Skeletal muscle satellite cell (primary cell): ENCODE measurements around the gene WDR4.
"Not testable (repeated sequence)": the region's sequence is repeated elsewhere in the genome, so short reads cannot be mapped to it uniquely, and the experiment has no call there.

Source experiments
- H3K27me3 ChIP-seq: 2 replicates; pipeline ENCODE4 v1.7.0; 2013; ENCODE audit warnings: low read length; ENCODE audit not compliant: control insufficient read depth, insufficient read depth
- H3K36me3 ChIP-seq: 2 replicates; pipeline ENCODE4 v1.7.0; 2013; ENCODE audit warnings: mild to moderate bottlenecking, control low read depth, low read length; ENCODE audit not compliant: insufficient read depth
- H3K4me1 ChIP-seq: 2 replicates; pipeline ENCODE4 v1.7.0; 2013; ENCODE audit warnings: low read length; ENCODE audit not compliant: control insufficient read depth, insufficient read depth
- H3K4me2 ChIP-seq: 2 replicates; pipeline ENCODE4 v1.7.0; 2013; ENCODE audit warnings: mild to moderate bottlenecking, low read length
- H3K4me3 ChIP-seq: 2 replicates; pipeline ENCODE4 v1.7.0; 2013; ENCODE audit warnings: low read length
- H3K9ac ChIP-seq: 2 replicates; pipeline ENCODE4 v1.7.0; 2013; ENCODE audit warnings: mild to moderate bottlenecking, low read depth, low read length, moderate library complexity
- H3K9me3 ChIP-seq: replicated peaks from 2 replicates; pipeline ENCODE4 v1.7.0; 2013; ENCODE audit warnings: mild to moderate bottlenecking, control low read depth, low read length

Gene WDR4

GRCh38 chr21:42818328-42818749 is 61.0 kb downstream of the WDR4 start:
- no peak overlapping the region for H3K4me2 ChIP-seq
- peaks cover 30% of the 10 kb centered on the region for H3K27me3 ChIP-seq
- no peaks in the 10 kb centered on the region for H3K9me3 ChIP-seq
- H3K9ac ChIP-seq = no peak overlapping the region
- H3K36me3 ChIP-seq = no peaks in the 10 kb centered on the region
- no peaks in the 10 kb centered on the region for H3K4me1 ChIP-seq
- no peak overlapping the region for H3K4me3 ChIP-seq

GRCh38 chr21:42815217-42815616 is 64.1 kb downstream of the WDR4 start:
- Histone ChIP-seq H3K9me3 (no peaks in the 10 kb centered on the region), H3K36me3 (no peaks in the 10 kb centered on the region), H3K4me3 (no peak overlapping the region), H3K9ac (no peak overlapping the region), H3K4me1 (no peaks in the 10 kb centered on the region), H3K27me3 (peaks cover 21% of the 10 kb centered on the region), H3K4me2 (no peak overlapping the region)

GRCh38 chr21:42812528-42813241 is 66.7 kb downstream of the WDR4 start:
- H3K9ac ChIP-seq, H3K36me3 ChIP-seq, H3K4me1 ChIP-seq, H3K4me3 ChIP-seq, H3K9me3 ChIP-seq, H3K4me2 ChIP-seq: not testable (repeated sequence)
- H3K27me3 ChIP-seq = peaks cover 40% of the 10 kb centered on the region

DNA sequence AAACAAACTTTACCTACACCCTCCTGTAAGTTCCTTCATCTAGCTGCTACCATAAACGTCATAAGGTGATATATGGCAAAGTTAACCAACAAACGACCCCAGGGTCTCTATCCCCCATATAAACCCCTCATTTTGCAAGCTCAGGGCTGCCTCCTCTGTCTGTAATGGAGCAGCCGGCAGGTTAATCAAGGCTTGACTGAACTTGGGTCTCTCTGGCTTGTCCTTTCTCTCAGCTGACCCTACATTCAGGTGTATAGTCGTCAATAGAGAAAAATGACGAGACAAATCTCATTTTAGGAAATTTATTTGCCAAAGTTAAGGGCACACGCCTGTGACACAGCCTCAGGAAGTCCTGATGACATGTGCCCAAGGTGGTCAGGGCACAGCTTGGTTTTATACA is 67.4 kb downstream of the WDR4 start:
- H3K9ac ChIP-seq = no peak overlapping the region
- H3K9me3 ChIP-seq = no peaks in the 10 kb centered on the region
- H3K4me3 ChIP-seq = no peak overlapping the region
- no peaks in the 10 kb centered on the region for H3K4me1 ChIP-seq
- no peak overlapping the region for H3K4me2 ChIP-seq
- no peaks in the 10 kb centered on the region for H3K36me3 ChIP-seq
- peaks cover 45% of the 10 kb centered on the region for H3K27me3 ChIP-seq

DNA sequence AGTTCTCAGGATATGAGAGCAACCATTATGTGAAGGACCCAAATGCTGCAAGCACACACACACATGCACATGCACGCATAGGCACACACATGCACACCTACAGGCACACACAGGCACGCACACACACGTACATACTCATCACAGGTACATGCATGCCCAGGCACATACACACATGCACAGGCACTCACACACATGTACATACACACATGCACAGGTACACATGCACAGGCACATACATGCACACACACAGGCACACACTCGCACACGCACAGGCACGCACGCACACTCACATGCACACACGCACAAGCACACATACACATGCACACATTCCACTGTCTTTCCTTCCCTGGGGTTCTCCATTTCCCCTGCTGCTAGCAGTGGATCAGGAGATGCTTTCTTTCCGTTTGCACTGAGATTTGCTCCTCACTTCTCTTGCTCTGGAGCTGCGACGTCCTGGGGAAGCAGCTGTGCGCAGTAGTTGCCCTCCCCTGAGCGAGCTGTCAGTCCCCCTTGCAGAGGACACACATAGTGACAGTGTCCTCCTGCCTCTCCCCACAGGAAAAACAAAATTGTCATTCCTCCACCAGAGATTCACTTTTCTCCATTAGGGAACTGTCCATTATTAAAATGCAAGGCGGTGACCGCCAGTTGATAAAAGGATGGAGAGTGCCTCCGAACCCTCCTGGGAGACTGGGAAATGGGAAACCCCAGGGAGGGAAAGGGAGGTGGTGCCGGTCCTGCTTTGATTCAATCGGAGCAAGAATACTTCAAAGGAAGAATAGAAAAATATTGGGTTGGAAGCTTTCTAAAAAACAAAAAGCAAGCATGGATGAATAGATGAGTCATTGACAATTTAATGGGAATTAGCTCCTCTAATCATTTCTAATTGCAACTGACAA is 69.5 kb downstream of the WDR4 start:
- Histone ChIP-seq H3K4me2 (no peak overlapping the region), H3K4me3 (no peak overlapping the region), H3K36me3 (no peaks in the 10 kb centered on the region), H3K4me1 (no peaks in the 10 kb centered on the region), H3K9ac (no peak overlapping the region), H3K27me3 (peaks cover 58% of the 10 kb centered on the region), H3K9me3 (no peaks in the 10 kb centered on the region)

GRCh38 chr21:42809171-42809570 is 70.2 kb downstream of the WDR4 start:
- Histone ChIP-seq H3K9ac (no peak overlapping the region), H3K9me3 (no peaks in the 10 kb centered on the region), H3K4me2 (no peak overlapping the region), H3K4me1 (no peaks in the 10 kb centered on the region), H3K4me3 (no peak overlapping the region), H3K27me3 (peaks cover 58% of the 10 kb centered on the region), H3K36me3 (no peaks in the 10 kb centered on the region)

DNA sequence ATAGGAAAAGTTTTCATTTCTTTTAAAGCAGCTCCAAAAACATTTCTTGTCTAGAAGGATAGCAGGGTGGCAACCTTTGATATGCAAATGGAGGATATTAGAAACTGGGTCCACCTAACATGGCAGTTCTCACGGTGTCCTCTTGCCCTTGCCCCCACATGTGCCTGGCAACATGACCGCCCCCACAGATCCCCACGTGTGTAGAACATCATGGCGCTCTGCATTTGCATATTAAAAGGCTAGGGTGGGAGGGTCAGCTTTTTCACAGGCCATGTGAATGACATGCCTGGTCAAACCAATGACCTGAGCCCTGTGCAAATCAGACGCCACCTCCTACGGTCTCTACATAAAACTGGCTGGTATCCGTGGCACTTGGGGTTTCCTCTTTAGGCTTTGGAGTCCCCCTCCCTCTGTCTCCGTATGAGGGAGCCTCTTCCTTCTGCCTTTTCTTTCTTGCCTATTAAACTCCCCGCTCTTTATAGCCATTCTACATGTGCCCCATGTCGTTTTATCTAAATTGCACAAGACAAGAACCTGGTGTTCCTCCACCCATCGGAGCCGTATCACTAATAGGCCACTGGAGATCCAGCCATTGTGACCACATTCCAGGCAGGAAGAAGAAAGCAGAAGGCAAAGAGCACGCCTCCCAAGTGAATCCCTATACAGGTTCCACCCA is 71.3 kb downstream of the WDR4 start:
- Histone ChIP-seq H3K4me1 (no peaks in the 10 kb centered on the region), H3K27me3 (peaks cover 59% of the 10 kb centered on the region), H3K9ac (no peak overlapping the region), H3K4me3 (no peak overlapping the region), H3K4me2 (no peak overlapping the region), H3K36me3 (no peaks in the 10 kb centered on the region), H3K9me3 (no peaks in the 10 kb centered on the region)

DNA sequence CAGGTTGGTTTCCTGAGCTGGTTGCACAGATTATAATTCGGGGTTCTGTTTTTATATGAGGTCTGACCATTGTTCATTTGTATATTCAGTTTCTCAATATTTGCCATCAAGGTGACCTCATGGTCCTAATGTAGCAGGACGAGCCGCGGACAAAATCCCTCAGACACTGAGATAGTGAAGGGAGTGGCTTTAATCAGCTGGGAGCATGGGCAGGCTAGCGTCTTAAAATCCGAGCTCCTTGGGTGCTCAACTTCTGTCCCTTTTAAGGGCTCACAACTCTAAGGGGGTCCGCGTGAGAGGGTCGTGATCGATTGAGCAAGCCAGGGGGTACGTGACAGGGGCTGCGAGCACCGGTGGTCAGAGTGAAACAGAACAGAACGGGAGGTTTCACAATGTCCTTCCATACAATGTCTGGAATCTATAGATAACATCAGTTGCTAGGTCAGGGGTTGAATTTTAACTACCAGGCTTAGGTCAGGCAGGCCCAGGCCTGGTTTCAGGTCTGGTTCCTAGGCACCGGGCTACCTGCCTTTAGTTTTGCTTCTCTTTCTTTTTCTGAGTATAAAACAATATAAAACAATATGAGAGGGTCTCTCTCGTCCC is 71.9 kb downstream of the WDR4 start:
- not testable (repeated sequence) for H3K36me3 ChIP-seq, H3K9ac ChIP-seq, H3K4me3 ChIP-seq, H3K4me1 ChIP-seq, H3K9me3 ChIP-seq, H3K4me2 ChIP-seq
- peaks cover 56% of the 10 kb centered on the region for H3K27me3 ChIP-seq

DNA sequence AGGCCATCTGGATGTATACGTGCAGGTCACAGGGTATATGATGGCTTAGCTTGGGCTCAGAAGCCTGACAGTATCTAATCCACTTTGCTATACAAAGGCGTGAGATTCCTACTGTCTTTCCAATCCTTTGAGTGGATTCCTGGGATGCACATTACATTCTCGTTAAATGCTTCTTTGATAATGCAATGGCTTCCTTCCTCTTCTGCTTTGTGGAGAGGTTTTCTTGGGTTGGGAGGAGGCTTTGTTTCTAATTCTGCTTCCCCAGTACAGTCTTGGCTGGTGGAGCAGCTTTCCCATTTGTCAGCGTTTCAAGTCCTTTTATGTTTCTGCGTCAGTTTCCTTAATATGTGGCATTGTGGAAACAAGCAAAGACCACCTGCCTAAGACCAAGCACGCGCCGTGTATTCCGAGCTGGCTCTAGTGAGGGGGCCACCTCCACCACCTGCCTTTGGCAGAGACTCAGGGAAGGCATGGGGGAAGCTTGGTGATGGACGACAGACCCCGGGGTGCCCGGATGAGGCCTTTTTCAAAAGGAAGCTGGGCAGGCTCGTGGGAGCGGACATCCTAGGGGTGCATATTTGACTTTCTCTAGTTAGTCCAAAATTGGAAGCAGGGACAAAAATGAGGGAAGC is 72.7 kb downstream of the WDR4 start:
- no peak overlapping the region for H3K4me2 ChIP-seq
- no peak overlapping the region for H3K4me3 ChIP-seq
- H3K9ac ChIP-seq = no peak overlapping the region
- H3K27me3 ChIP-seq = peaks cover 49% of the 10 kb centered on the region
- H3K36me3 ChIP-seq = no peaks in the 10 kb centered on the region
- no peaks in the 10 kb centered on the region for H3K4me1 ChIP-seq
- H3K9me3 ChIP-seq = no peaks in the 10 kb centered on the region

GRCh38 chr21:42801616-42802015 is 77.7 kb downstream of the WDR4 start:
- H3K4me1 ChIP-seq, H3K36me3 ChIP-seq, H3K4me3 ChIP-seq, H3K9ac ChIP-seq, H3K9me3 ChIP-seq, H3K4me2 ChIP-seq: not testable (repeated sequence)
- peaks cover 35% of the 10 kb centered on the region for H3K27me3 ChIP-seq

DNA sequence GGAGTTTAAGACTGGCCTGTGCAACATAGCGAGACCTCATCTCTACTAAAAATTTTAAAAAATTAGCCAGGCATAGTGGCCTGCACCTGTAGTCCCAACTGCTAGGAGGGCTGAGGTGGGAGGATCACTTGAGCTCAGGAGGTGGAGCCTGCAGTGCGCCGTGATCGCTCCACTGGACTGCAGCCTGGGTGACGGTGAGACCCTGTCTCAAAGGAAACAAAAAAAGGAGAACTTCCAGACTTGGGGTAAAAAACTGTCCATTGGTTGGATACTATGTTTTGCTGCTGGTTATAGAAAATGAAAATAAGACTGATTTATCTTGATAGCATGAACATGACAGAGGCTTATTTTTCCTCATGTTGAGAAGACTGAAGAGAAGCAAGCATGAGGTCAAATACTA is 79.4 kb downstream of the WDR4 start:
- no peak overlapping the region for H3K4me3 ChIP-seq
- H3K27me3 ChIP-seq = peaks cover 33% of the 10 kb centered on the region
- no peaks in the 10 kb centered on the region for H3K36me3 ChIP-seq
- H3K9ac ChIP-seq = no peak overlapping the region
- H3K4me1 ChIP-seq = no peaks in the 10 kb centered on the region
- no peak overlapping the region for H3K4me2 ChIP-seq
- no peaks in the 10 kb centered on the region for H3K9me3 ChIP-seq
